Measurements from ENCODE around the gene POLE. TPM values are rescaled to one million over a fixed set of nuclear protein-coding genes. Genes with fewer than 3 reads are reported as not detected.

Gene POLE
- total and polyA plus RNA-seq, 10 of the 15 experiments (the other 5 are each of a cell fraction or from before 2014, with no cell fraction given) = 2.3 to 103 (median 37.1) TPM

DNA sequence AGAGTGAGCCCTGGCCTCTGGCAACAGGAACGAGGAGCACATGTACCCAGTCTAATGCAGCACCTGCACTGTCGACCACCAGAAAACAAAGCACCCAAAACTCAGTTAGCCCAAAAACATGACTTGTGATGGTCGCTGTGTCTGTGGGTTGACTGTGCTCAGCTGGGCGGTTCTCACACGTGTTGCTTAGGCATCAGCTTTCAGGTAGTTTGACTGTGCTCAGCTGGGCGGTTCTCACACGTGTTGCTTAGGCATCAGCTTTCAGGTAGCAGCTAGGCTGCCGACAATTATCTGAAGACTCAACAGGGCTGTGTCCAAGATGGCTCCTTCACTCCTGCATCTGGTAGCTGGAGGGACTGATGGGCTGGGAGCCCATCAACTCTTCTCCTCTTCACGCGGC lies 75.5 kb downstream of the POLE start (continued):
- TF ChIP-seq, protein P1, sequence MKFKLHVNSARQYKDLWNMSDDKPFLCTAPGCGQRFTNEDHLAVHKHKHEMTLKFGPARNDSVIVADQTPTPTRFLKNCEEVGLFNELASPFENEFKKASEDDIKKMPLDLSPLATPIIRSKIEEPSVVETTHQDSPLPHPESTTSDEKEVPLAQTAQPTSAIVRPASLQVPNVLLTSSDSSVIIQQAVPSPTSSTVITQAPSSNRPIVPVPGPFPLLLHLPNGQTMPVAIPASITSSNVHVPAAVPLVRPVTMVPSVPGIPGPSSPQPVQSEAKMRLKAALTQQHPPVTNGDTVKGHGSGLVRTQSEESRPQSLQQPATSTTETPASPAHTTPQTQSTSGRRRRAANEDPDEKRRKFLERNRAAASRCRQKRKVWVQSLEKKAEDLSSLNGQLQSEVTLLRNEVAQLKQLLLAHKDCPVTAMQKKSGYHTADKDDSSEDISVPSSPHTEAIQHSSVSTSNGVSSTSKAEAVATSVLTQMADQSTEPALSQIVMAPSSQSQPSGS (IDR thresholded peaks at IDR 0.05; ENCODE audit: low read length) = no peak

DNA sequence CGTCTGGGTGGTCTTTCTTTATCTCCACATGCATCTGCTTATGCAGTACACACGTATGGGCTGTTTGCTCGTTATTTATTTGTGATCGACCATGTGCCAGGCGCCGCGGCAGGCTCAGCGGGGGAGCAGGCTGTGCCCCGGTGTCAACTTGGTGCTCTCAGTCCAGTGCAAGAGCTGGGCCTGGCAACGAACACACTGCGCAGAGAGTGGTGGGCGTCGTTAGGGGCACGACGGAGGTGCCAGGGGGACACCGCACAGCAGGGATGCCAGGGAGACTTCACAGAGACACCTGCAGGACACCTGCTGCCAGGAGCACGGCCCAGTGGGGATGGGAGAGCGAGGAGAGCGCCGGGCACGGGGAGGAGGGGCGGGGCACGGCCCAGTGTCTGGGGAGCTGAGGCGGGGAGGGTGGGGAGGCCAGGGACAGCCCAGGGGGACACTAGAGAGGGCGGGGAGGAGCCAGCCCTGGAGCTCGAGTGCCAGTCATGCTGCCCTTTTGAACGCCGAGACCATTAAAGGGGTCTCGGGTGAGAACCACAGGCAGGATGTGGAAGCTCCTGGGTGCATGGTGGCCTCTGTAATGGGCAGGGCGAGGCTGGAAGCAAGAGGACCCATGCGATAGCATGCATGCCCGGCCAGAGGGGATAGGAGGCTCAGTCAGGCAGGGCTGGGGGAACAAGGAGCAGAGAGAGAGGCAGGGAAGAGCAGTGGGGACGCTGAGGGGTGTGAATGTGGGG lies 76.1 kb downstream of the POLE start:
- Histone ChIP-seq H3K36me3 (ENCODE audit: control insufficient read depth in 2 of 2, insufficient read depth in 2 of 2, low read length in 1 of 2) (no peaks in the 10 kb centered on the region), H3K27me3 (replicated peaks in 1 of 2; ENCODE audit: control insufficient read depth in 2 of 2, insufficient read depth in 2 of 2, low read length in 1 of 2) (peaks cover 0 to 4% of the 10 kb centered on the region in 2 experiments; a peak in 1 of 4 replicates), H3K4me3 (no peak overlapping the region), H3K27ac (ENCODE audit: control insufficient read depth, insufficient read depth) (no peak overlapping the region), H3K4me2 (ENCODE audit: control insufficient read depth, insufficient read depth) (no peak overlapping the region), H3K9me3 (replicated peaks; ENCODE audit: control insufficient read depth, insufficient read depth, low read length) (peaks cover 7% of the 10 kb centered on the region; the same call in 2 of the 3 replicates), H4K20me1 (ENCODE audit: control insufficient read depth, insufficient read depth) (no peaks in the 10 kb centered on the region), H3K9ac (ENCODE audit: control insufficient read depth, insufficient read depth, low read length) (no peak overlapping the region), H2AFZ (ENCODE audit: control insufficient read depth, low read depth, low read length) (no peak overlapping the region), H3K79me2 (ENCODE audit: control insufficient read depth, insufficient read depth, low read length) (no peaks in the 10 kb centered on the region), H3K4me1 (ENCODE audit: control insufficient read depth, insufficient read depth, low read length) (no peaks in the 10 kb centered on the region)
- no peak for FAIRE-seq
- ChIA-PET RAD21 (ENCODE audit: unreplicated experiment) (no interaction called here), POLR2A (no interaction called here), CTCF (interaction anchor here (1.4 kb wide), 1 partner anchor 11 kb away, joined by 5 read pairs; no protein-coding TSS in a partner anchor), SMC1A (ENCODE audit: uncharacterized antibody, unreplicated experiment) (no interaction called here)
- ATAC-seq = no peak
- intact Hi-C loops (cut with micrococcal nuclease; ENCODE audit: unreplicated experiment) (no loop called here), in situ Hi-C loops (cut with MboI) (loop anchor here (5.0 kb wide), 1 partner anchor 194 kb away; no protein-coding TSS in a partner anchor)
- no TSS peak for BruUV-seq (replicated peaks)
- DNase-seq (ENCODE audit: low read depth, low spot score) = no peak
- 60% methylated on average over 25 of the region's 33 CpGs for WGBS (ENCODE audit: insufficient coverage, insufficient replicate concordance, low lambda C conversion rate, missing lambda C conversion rate)
- TF ChIP-seq, protein P2, sequence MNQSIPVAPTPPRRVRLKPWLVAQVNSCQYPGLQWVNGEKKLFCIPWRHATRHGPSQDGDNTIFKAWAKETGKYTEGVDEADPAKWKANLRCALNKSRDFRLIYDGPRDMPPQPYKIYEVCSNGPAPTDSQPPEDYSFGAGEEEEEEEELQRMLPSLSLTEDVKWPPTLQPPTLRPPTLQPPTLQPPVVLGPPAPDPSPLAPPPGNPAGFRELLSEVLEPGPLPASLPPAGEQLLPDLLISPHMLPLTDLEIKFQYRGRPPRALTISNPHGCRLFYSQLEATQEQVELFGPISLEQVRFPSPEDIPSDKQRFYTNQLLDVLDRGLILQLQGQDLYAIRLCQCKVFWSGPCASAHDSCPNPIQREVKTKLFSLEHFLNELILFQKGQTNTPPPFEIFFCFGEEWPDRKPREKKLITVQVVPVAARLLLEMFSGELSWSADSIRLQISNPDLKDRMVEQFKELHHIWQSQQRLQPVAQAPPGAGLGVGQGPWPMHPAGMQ (IDR thresholded peaks at IDR 0.05; ENCODE audit: borderline replicate concordance) = no peak
- no peak for TF ChIP-seq HDAC6 (IDR thresholded peaks at IDR 0.05; ENCODE audit: unreplicated experiment)
- TF ChIP-seq, protein P3, sequence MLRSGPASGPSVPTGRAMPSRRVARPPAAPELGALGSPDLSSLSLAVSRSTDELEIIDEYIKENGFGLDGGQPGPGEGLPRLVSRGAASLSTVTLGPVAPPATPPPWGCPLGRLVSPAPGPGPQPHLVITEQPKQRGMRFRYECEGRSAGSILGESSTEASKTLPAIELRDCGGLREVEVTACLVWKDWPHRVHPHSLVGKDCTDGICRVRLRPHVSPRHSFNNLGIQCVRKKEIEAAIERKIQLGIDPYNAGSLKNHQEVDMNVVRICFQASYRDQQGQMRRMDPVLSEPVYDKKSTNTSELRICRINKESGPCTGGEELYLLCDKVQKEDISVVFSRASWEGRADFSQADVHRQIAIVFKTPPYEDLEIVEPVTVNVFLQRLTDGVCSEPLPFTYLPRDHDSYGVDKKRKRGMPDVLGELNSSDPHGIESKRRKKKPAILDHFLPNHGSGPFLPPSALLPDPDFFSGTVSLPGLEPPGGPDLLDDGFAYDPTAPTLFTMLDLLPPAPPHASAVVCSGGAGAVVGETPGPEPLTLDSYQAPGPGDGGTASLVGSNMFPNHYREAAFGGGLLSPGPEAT (IDR thresholded peaks at IDR 0.05; ENCODE audit: low read depth) = no peak
- TF ChIP-seq ETV6 (conservative IDR thresholded peaks at IDR 0.05 in 1 of 2, IDR thresholded peaks at IDR 0.05 in 1 of 2; ENCODE audit: borderline replicate concordance in 1 of 2, low read depth in 1 of 2) = no peak
- TF ChIP-seq MYC (IDR thresholded peaks at IDR 0.05; ENCODE audit: insufficient read depth, insufficient read length, insufficient replicate concordance, low read length, severe bottlenecking) = no peak
- TF ChIP-seq, protein P4, sequence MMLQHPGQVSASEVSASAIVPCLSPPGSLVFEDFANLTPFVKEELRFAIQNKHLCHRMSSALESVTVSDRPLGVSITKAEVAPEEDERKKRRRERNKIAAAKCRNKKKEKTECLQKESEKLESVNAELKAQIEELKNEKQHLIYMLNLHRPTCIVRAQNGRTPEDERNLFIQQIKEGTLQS (IDR thresholded peaks at IDR 0.05; ENCODE audit: borderline replicate concordance, extremely low read depth, low read depth, low read length) = no peak
- TF ChIP-seq, protein P5, sequence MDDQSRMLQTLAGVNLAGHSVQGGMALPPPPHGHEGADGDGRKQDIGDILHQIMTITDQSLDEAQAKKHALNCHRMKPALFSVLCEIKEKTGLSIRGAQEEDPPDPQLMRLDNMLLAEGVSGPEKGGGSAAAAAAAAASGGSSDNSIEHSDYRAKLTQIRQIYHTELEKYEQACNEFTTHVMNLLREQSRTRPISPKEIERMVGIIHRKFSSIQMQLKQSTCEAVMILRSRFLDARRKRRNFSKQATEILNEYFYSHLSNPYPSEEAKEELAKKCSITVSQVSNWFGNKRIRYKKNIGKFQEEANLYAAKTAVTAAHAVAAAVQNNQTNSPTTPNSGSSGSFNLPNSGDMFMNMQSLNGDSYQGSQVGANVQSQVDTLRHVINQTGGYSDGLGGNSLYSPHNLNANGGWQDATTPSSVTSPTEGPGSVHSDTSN (IDR thresholded peaks at IDR 0.05; ENCODE audit: insufficient replicate concordance, low read depth, low read length) = no peak
- TF ChIP-seq RELA (IDR thresholded peaks at IDR 0.05; ENCODE audit: borderline replicate concordance, partially characterized antibody) = no peak
- no peak for TF ChIP-seq JUND (IDR thresholded peaks at IDR 0.05; ENCODE audit: low read depth, low read length)
- no peak for TF ChIP-seq EP300 (IDR thresholded peaks at IDR 0.05; ENCODE audit: borderline replicate concordance in 1 of 2, control insufficient read depth in 1 of 2, low read depth in 2 of 2, low read length in 2 of 2)

Measured in GM12878 (cell line).